Effector CD8-positive, alpha-beta T cell (primary cell): ENCODE measurements around the gene MEF2C.

Experiments used
- DNase-seq: peaks from one replicate; lab custom pipeline; 2025; lab: John Stamatoyannopoulos, UW

MEF2C gene

GRCh38 chr5:88674356-88675167 lies 208.4 kb downstream of the MEF2C start:
- DNase-seq: no peak

- no peak for DNase-seq
These were observed 209.5 kb downstream of the MEF2C start for GRCh38 chr5:88673253-88674105.

GRCh38 chr5:88672644-88673252 lies 210.2 kb downstream of the MEF2C start:
- DNase-seq: no peak

GRCh38 chr5:88671505-88672499 lies 211.2 kb downstream of the MEF2C start:
- no peak for DNase-seq

GRCh38 chr5:88671106-88671504 lies 211.9 kb downstream of the MEF2C start:
- no peak for DNase-seq

- no peak for DNase-seq
These were observed 212.5 kb downstream of the MEF2C start for GRCh38 chr5:88670461-88670860.

- no peak for DNase-seq
These were observed 213.5 kb downstream of the MEF2C start for GRCh38 chr5:88669371-88670050.

GRCh38 chr5:88667496-88668201 lies 215.3 kb downstream of the MEF2C start:
- no peak for DNase-seq
